Trophoblast cell (in vitro differentiated cells and primary cell): ENCODE data around the gene SBF2.
A peak's percentile ranks its signal among the peaks of the same experiment; 100 is the strongest.

Experiments
- DNase-seq, 2 donors: peaks; one replicate each; pipeline ENCODE4 v3.0.0-alpha.2; 2016
- H2AFZ ChIP-seq: 2 replicates; pipeline ENCODE4 v1.6.1; 2013; ENCODE audit warnings: low read length, moderate library complexity, mild to moderate bottlenecking; ENCODE audit not compliant: insufficient read depth, poor library complexity
- H2AK5ac ChIP-seq: 2 replicates; pipeline ENCODE4 v1.6.1; 2013; ENCODE audit warnings: mild to moderate bottlenecking, low read length
- H2BK120ac ChIP-seq: 2 replicates; pipeline ENCODE4 v1.6.1; 2013; ENCODE audit warnings: low read length, mild to moderate bottlenecking, moderate library complexity; ENCODE audit not compliant: insufficient read depth, poor library complexity
- H2BK12ac ChIP-seq: 2 replicates; pipeline ENCODE4 v1.6.1; 2013; ENCODE audit warnings: mild to moderate bottlenecking, low read length, moderate library complexity
- H2BK5ac ChIP-seq: 2 replicates; pipeline ENCODE4 v1.6.1; 2013; ENCODE audit warnings: low read length, low read depth, moderate library complexity, mild to moderate bottlenecking; ENCODE audit not compliant: poor library complexity
- H3K14ac ChIP-seq: 2 replicates; pipeline ENCODE4 v1.6.1; 2013; ENCODE audit warnings: mild to moderate bottlenecking, low read length
- H3K18ac ChIP-seq: 2 replicates; pipeline ENCODE4 v1.6.1; 2013; ENCODE audit warnings: mild to moderate bottlenecking, low read length
- H3K23ac ChIP-seq: 2 replicates; pipeline ENCODE4 v1.6.1; 2013; ENCODE audit warnings: low read length
- H3K27ac ChIP-seq: 2 replicates; pipeline ENCODE4 v1.5.1; 2013; ENCODE audit warnings: low read depth, mild to moderate bottlenecking, inconsistent platforms, low read length, moderate library complexity
- H3K27me3 ChIP-seq: 2 replicates; pipeline ENCODE4 v1.6.1; 2013; ENCODE audit warnings: inconsistent platforms, mild to moderate bottlenecking, low read length, moderate library complexity; ENCODE audit not compliant: insufficient read depth
- H3K36me3 ChIP-seq, 2 experiments: 1 replicate in 1 of 2; 2 replicates in 1 of 2; pipeline ENCODE4 v1.6.1; 2013; ENCODE audit warnings: low read length in 2 of 2, mild to moderate bottlenecking in 2 of 2, moderate library complexity in 1 of 2; ENCODE audit not compliant: insufficient read depth in 2 of 2, control insufficient read depth in 1 of 2
- H3K4ac ChIP-seq: 2 replicates; pipeline ENCODE4 v1.6.1; 2013; ENCODE audit warnings: low read depth, mild to moderate bottlenecking, low read length, moderate library complexity
- H3K4me1 ChIP-seq, 2 experiments: 1 replicate in 1 of 2; 2 replicates in 1 of 2; pipeline ENCODE4 v1.6.1; 2013; ENCODE audit warnings: low read length in 2 of 2, mild to moderate bottlenecking in 2 of 2, moderate library complexity in 1 of 2; ENCODE audit not compliant: insufficient read depth in 2 of 2, control insufficient read depth in 1 of 2
- H3K4me2 ChIP-seq: 2 replicates; pipeline ENCODE4 v1.6.1; 2013; ENCODE audit warnings: inconsistent platforms, mild to moderate bottlenecking, low read length, moderate library complexity
- H3K4me3 ChIP-seq: 2 replicates; pipeline ENCODE4 v1.5.1; 2013; ENCODE audit warnings: mild to moderate bottlenecking, low read depth, low read length, inconsistent platforms
- H3K79me1 ChIP-seq: one replicate; pipeline ENCODE4 v1.6.1; 2013; ENCODE audit warnings: low read length
- H3K79me2 ChIP-seq: 2 replicates; pipeline ENCODE4 v1.6.1; 2013; ENCODE audit warnings: low read length, mild to moderate bottlenecking; ENCODE audit not compliant: control insufficient read depth, insufficient read depth, poor library complexity
- H3K9ac ChIP-seq: 2 replicates; pipeline ENCODE4 v1.6.1; 2013; ENCODE audit warnings: mild to moderate bottlenecking, low read length
- H3K9me3 ChIP-seq: 2 replicates; pipeline ENCODE4 v1.6.1; 2013; ENCODE audit warnings: low read depth, mild to moderate bottlenecking, control low read depth, inconsistent platforms, low read length; ENCODE audit not compliant: insufficient read depth
- H4K12ac ChIP-seq: 2 replicates; pipeline ENCODE4 v1.6.1; 2013; ENCODE audit warnings: low read depth, mild to moderate bottlenecking, low read length, moderate library complexity
- H4K8ac ChIP-seq: 2 replicates; pipeline ENCODE4 v1.6.1; 2013; ENCODE audit warnings: low read depth, mild to moderate bottlenecking, low read length, moderate library complexity
- H4K91ac ChIP-seq: one replicate; pipeline ENCODE4 v1.6.1; 2013; ENCODE audit warnings: low read depth, mild to moderate bottlenecking, low read length, moderate library complexity
- WGBS: extraction: QIAGEN DNeasy Blood & Tissue Kit; methylation state at CpG from one replicate; pipeline ENCODE4 v1.1.7; 2013; ENCODE audit warnings: missing lambda C conversion rate; ENCODE audit not compliant: insufficient read length, insufficient coverage; ENCODE audit errors: extremely low coverage; 5-methylcytosine and 5-hydroxymethylcytosine counted together

SBF2 gene

DNA sequence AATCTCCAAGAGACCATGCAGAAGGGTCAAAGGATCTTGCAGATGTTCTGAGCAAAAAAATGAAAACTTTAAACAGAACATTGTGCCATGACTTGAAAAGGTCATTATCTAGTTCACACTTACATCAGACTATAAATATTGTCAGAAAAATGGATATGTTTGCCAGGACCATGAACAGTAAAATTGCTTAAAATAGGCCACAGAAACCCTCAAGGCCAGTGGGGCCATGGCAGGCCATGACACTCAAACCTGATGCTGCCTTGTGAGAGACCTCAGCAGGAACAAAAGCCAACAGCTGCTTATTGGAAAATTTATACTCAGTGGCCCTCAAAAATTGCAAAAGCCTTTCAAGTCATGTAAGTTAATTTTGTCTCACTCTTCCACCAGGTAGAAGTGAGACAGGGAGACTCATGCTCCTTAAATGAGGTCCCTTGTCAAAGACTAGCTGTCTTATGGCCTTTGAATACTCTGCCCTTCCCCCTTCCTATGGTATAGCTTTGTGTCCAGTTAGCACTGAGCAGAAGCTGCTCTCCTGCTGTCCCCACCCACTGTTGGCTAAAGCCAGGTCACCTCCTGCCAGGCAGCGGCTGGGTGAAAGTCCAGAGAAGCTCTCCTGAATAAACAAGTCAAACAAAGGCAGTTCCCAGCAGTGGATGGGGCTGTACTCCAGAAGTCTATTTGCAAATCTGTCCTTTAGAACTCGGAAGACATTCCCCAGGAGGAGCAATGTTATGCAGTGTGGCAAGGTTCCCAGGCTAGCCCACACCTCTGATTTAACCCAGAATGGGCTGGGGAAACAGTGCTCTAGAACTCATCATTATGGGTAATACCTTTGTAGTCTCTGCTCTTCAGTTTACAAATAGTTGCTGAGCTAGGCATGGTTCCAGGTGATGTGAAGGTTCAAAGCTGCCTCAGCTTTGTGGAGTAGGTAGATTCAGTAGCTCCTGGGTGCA lies 32.3 kb upstream of the SBF2 start:
- Histone ChIP-seq H3K18ac (no peak overlapping the region), H3K9ac (no peak overlapping the region), H3K27me3 (no peaks in the 10 kb centered on the region), H3K14ac (no peak overlapping the region), H4K12ac (no peak overlapping the region), H3K9me3 (no peaks in the 10 kb centered on the region), H2AFZ (no peak overlapping the region), H3K79me2 (no peaks in the 10 kb centered on the region), H2AK5ac (no peak overlapping the region), H3K36me3 (no peaks in the 10 kb centered on the region), H4K8ac (no peak overlapping the region), H3K23ac (no peak overlapping the region), H3K27ac (no peak overlapping the region), H3K79me1 (no peaks in the 10 kb centered on the region), H3K4me2 (no peak overlapping the region), H2BK12ac (no peak overlapping the region), H3K4me1 (peaks cover 2 to 4% of the 10 kb centered on the region in 2 experiments), H3K4me3 (no peak overlapping the region), H2BK120ac (no peak overlapping the region), H4K91ac (no peak overlapping the region), H2BK5ac (no peak overlapping the region), H3K4ac (no peak overlapping the region)
- no peak for DNase-seq
- WGBS = no CpG with 5 or more reads among the region's 2 CpGs

DNA sequence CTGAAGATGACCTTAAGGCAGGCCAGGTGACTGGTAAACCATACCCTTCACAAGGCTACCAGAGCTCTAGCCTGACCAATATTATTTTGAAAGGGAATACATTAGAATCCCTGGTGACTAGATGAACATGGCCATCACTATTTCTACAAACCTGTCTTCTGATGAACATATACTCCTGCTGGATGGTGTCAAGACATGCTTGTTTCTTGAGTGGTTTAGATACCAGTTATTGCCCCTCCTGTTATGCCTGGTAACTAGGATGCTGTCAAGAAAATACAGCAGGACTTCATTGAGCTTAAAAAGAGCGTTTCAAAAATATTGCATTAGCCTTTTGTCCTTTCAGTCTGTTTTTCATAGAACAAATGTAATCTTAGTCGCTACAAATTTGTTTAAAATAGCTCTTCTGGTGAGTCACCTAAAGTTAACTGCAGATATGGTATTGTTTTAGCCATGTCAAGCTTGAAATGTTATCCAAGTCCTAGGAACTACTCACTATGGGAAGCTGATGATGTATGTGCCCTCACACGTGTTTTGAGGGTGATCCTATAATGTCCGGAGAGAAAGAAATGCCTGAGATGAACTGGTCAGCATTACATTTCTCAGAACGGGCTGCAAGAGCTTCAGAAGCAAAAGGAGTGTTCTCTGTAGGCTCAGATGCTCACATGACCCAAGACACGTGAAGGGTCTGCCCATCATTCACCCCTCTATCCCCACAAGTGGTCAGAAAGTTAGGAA lies 31.4 kb upstream of the SBF2 start:
- H2BK5ac ChIP-seq = no peak overlapping the region
- H2BK120ac ChIP-seq = no peak overlapping the region
- H2AK5ac ChIP-seq = no peak overlapping the region
- no peak overlapping the region for H3K4me2 ChIP-seq
- H3K9me3 ChIP-seq = no peaks in the 10 kb centered on the region
- no CpG with 5 or more reads among the region's 6 CpGs for WGBS
- no peak overlapping the region for H4K12ac ChIP-seq
- H3K9ac ChIP-seq = no peak overlapping the region
- no peak overlapping the region for H4K8ac ChIP-seq
- H2BK12ac ChIP-seq = no peak overlapping the region
- no peak overlapping the region for H3K18ac ChIP-seq
- H3K36me3 ChIP-seq = no peaks in the 10 kb centered on the region
- no peak overlapping the region for H3K27ac ChIP-seq
- no peak overlapping the region for H3K14ac ChIP-seq
- peaks cover 2 to 4% of the 10 kb centered on the region in 2 experiments for H3K4me1 ChIP-seq
- no peak overlapping the region for H3K4ac ChIP-seq
- no peak for DNase-seq
- no peak overlapping the region for H3K4me3 ChIP-seq
- H2AFZ ChIP-seq = no peak overlapping the region
- no peaks in the 10 kb centered on the region for H3K27me3 ChIP-seq
- H3K79me1 ChIP-seq = no peaks in the 10 kb centered on the region
- H4K91ac ChIP-seq = no peak overlapping the region
- H3K23ac ChIP-seq = no peak overlapping the region
- H3K79me2 ChIP-seq = no peaks in the 10 kb centered on the region

DNA sequence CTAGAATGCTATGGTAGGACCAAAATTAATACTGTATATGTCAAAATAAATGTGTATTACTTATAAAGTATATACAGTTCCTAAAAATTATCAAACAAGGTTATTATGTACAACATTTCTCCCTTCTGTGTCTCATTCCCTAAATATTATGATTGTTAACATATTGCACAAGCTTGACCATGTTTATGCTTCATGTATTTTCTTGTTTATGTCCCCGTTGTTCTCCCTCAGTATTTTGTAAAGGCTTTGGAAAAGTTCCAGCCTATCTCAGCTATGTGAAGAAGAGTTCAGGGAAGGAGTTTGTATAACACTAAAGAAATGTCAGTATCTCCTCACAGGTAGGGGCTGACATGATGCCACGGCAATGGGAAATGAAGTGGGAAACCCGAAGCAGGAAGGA lies 30.5 kb upstream of the SBF2 start:
- no peak overlapping the region for H3K27ac ChIP-seq
- no peaks in the 10 kb centered on the region for H3K9me3 ChIP-seq
- H3K23ac ChIP-seq = no peak overlapping the region
- H3K4me3 ChIP-seq = no peak overlapping the region
- H2BK120ac ChIP-seq = no peak overlapping the region
- WGBS = no CpG with 5 or more reads among the region's 3 CpGs
- no peak for DNase-seq
- H3K4me1 ChIP-seq = peaks cover 2 to 4% of the 10 kb centered on the region in 2 experiments
- H3K4me2 ChIP-seq = no peak overlapping the region
- H2AK5ac ChIP-seq = no peak overlapping the region
- H2BK12ac ChIP-seq = no peak overlapping the region
- no peak overlapping the region for H4K91ac ChIP-seq
- H3K18ac ChIP-seq = no peak overlapping the region
- H3K27me3 ChIP-seq = no peaks in the 10 kb centered on the region
- H4K12ac ChIP-seq = no peak overlapping the region
- H3K79me2 ChIP-seq = no peaks in the 10 kb centered on the region
- H4K8ac ChIP-seq = no peak overlapping the region
- H3K14ac ChIP-seq = no peak overlapping the region
- H3K9ac ChIP-seq = no peak overlapping the region
- H3K4ac ChIP-seq = no peak overlapping the region
- no peak overlapping the region for H2AFZ ChIP-seq
- no peaks in the 10 kb centered on the region for H3K36me3 ChIP-seq
- no peak overlapping the region for H2BK5ac ChIP-seq
- no peaks in the 10 kb centered on the region for H3K79me1 ChIP-seq

DNA sequence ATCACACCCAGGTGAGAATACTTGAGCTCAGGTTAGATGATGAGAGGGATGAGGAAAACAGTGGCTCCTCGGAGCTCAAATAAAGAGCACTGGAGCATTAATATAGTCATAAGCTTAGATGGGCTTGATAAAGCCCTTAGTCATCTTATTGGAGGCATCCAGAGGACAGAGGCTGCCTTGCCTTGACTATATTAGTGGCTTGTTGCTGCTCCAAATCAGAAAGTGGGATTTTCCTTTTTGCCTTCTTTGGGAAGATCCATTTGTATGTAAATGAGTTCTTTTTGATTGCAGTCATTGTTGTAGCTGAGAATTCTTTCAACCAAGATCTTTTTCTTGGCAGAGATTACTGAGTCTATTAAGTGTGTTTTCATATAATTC lies 29.8 kb upstream of the SBF2 start:
- Histone ChIP-seq H3K18ac (no peak overlapping the region), H3K4ac (no peak overlapping the region), H2BK120ac (no peak overlapping the region), H3K36me3 (no peaks in the 10 kb centered on the region), H4K91ac (no peak overlapping the region), H3K4me1 (peaks cover 2 to 4% of the 10 kb centered on the region in 2 experiments), H3K27me3 (no peaks in the 10 kb centered on the region), H3K79me1 (no peaks in the 10 kb centered on the region), H3K4me3 (no peak overlapping the region), H3K9ac (no peak overlapping the region), H3K9me3 (no peaks in the 10 kb centered on the region), H3K79me2 (no peaks in the 10 kb centered on the region), H2BK5ac (no peak overlapping the region), H4K12ac (no peak overlapping the region), H3K4me2 (no peak overlapping the region), H2AFZ (no peak overlapping the region), H3K27ac (no peak overlapping the region), H2BK12ac (no peak overlapping the region), H3K14ac (no peak overlapping the region), H2AK5ac (no peak overlapping the region), H4K8ac (no peak overlapping the region), H3K23ac (no peak overlapping the region)
- WGBS = no CpG with 5 or more reads among the region's 1 CpG
- DNase-seq = peak in 1 of 2 donors; percentile 28
